ENCODE data around the gene GUCY2C. TPM values are rescaled to one million over a fixed set of nuclear protein-coding genes. Genes with fewer than 3 reads are reported as not detected.

Gene GUCY2C
- total RNA-seq, 1 experiment from 2014 or later = 1.9 TPM

GRCh38 chr12:14570231-14570630 is 126.2 kb downstream of the GUCY2C start:
- TF ChIP-seq CTCF (conservative IDR thresholded peaks at IDR 0.05) = no peak
- Histone ChIP-seq H3K9me3 (ENCODE audit: control insufficient read depth, low read depth, low read length) (no peaks in the 10 kb centered on the region), H3K23ac (ENCODE audit: insufficient read length, low read depth, low read length) (no peak overlapping the region), H3K56ac (ENCODE audit: insufficient read length, low read depth, low read length) (no peak overlapping the region), H3K27me3 (ENCODE audit: insufficient read depth, low read length) (no peaks in the 10 kb centered on the region; the same call in 1 of the 2 replicates), H2AFZ (ENCODE audit: low read length) (no peak overlapping the region), H4K91ac (ENCODE audit: insufficient read length, low read depth, low read length) (no peak overlapping the region), H3T11ph (ENCODE audit: low read length) (no peak overlapping the region), H3K27ac (ENCODE audit: insufficient read length, low read depth, low read length) (no peak overlapping the region), H4K20me1 (ENCODE audit: control insufficient read depth, insufficient read depth, insufficient read length) (no peaks in the 10 kb centered on the region), H2BK20ac (ENCODE audit: low read depth, low read length, poor library complexity, severe bottlenecking) (no peak overlapping the region), H2BK120ac (ENCODE audit: low read depth, low read length, poor library complexity, severe bottlenecking) (no peak overlapping the region), H4K5ac (ENCODE audit: insufficient read length, low read depth, low read length) (no peak overlapping the region), H3K9ac (ENCODE audit: extremely low read depth, insufficient read length, low read length) (no peak overlapping the region), H2BK5ac (ENCODE audit: insufficient read length, low read length) (no peak overlapping the region), H3K23me2 (ENCODE audit: insufficient read length, low read depth, low read length, poor library complexity, severe bottlenecking) (peaks cover 3% of the 10 kb centered on the region), H4K8ac (replicated peaks; ENCODE audit: insufficient read length, low read depth, low read length) (no peak overlapping the region), H3K4me2 (ENCODE audit: insufficient read depth, insufficient read length, low read length) (no peak overlapping the region), H2AK5ac (ENCODE audit: insufficient read length, low read length) (no peak overlapping the region), H3K18ac (ENCODE audit: insufficient read length, low read depth, low read length) (no peak overlapping the region), H3K14ac (ENCODE audit: insufficient read depth, low read length) (no peak overlapping the region), H3K4ac (ENCODE audit: low read depth, low read length) (no peak overlapping the region), H3K79me1 (ENCODE audit: insufficient read depth, low read depth, low read length, poor library complexity, severe bottlenecking) (no peaks in the 10 kb centered on the region), H2BK15ac (ENCODE audit: low read depth, low read length) (no peak overlapping the region), H3K4me1 (ENCODE audit: insufficient read depth, low read length) (peaks cover 6% of the 10 kb centered on the region; the same call in 1 of the 2 replicates), H3K79me2 (ENCODE audit: insufficient read depth, low read length) (no peaks in the 10 kb centered on the region), H2BK12ac (ENCODE audit: insufficient read length, low read depth, low read length) (no peak overlapping the region)
- Mint-ChIP-seq H3K27ac (peak overlapping the region in 1 of 3 experiments; percentile 54; a peak in 1 of 7 replicates), H3K9me3 (no peaks in the 10 kb centered on the region), H3K4me1 (peaks cover 10 to 28% of the 10 kb centered on the region in 2 experiments), H3K36me3 (ENCODE audit: insufficient read depth in 1 of 3, low read depth in 3 of 3) (peaks cover 0 to 3% (median 0%) of the 10 kb centered on the region in 3 experiments; a peak in 2 of 7 replicates), H3K27me3 (ENCODE audit: low read depth) (peaks cover 7% of the 10 kb centered on the region), H3K4me3 (no peak overlapping the region)
- DNase-seq = no peak
- no CpG with 5 or more reads among the region's 1 CpG for WGBS (ENCODE audit: extremely low coverage, insufficient read length, low lambda C conversion rate)

Measured in H9 (cell line).